A673 (cell line): ENCODE measurements around the gene COL11A2. TPM values are rescaled to one million over a fixed set of nuclear protein-coding genes. Genes with fewer than 3 reads are reported as not detected.

ENCODE experiments used
- BruUV-seq: library from RNA; stranded (reverse); fragments of 400-500 nt; replicated peaks from 2 replicates; lab custom pipeline; 2021; lab: Mats Ljungman, UMichigan
- CTCF ChIA-PET: fragments of 300-600 bp; sonication (Branson Sonifier 250); formaldehyde crosslinking; loops from one replicate; lab custom pipeline; 2022; ENCODE audit warnings: antibody characterized with exemption; lab: Charles Lee
- POLR2A ChIA-PET: fragments of 300-600 bp; sonication (Branson Sonifier 250); formaldehyde crosslinking; loops from one replicate; lab custom pipeline; 2022; ENCODE audit warnings: antibody characterized with exemption; ENCODE audit not compliant: low non-redundant PET; lab: Charles Lee
- DNase-seq: peaks from one replicate; pipeline ENCODE4 v3.0.0-alpha.2; 2015; ENCODE audit warnings: low spot score
- H3K27ac ChIP-seq: fragments of 200-600 bp; sonication (generic); 2 replicates; pipeline ENCODE4 v1.5.1; 2016; ENCODE audit warnings: mixed run types, low read depth, mild to moderate bottlenecking, mixed read lengths, antibody characterized with exemption, low read length; ENCODE audit not compliant: poor library complexity, severe bottlenecking
- H3K27me3 ChIP-seq: fragments of 200-600 bp; sonication (generic); replicated peaks from 2 replicates; pipeline ENCODE4 v1.6.1; 2017; ENCODE audit warnings: mixed run types, low read depth, mild to moderate bottlenecking, mixed read lengths, antibody characterized with exemption, low read length; ENCODE audit not compliant: insufficient read depth, poor library complexity
- H3K36me3 ChIP-seq: fragments of 200-600 bp; sonication (generic); 2 replicates; pipeline ENCODE4 v1.6.1; 2016; ENCODE audit warnings: mixed run types, mild to moderate bottlenecking, mixed read lengths, antibody characterized with exemption, low read length; ENCODE audit not compliant: insufficient read depth, poor library complexity, severe bottlenecking
- H3K4me1 ChIP-seq: fragments of 200-600 bp; sonication (generic); 2 replicates; pipeline ENCODE4 v1.6.1; 2017; ENCODE audit warnings: mixed run types, mild to moderate bottlenecking, mixed read lengths, antibody characterized with exemption, low read length; ENCODE audit not compliant: insufficient read depth, poor library complexity, severe bottlenecking
- H3K4me3 ChIP-seq: fragments of 200-600 bp; sonication (generic); 2 replicates; pipeline ENCODE4 v1.5.1; 2016; ENCODE audit warnings: low read depth, mixed run types, mild to moderate bottlenecking, mixed read lengths, low read length; ENCODE audit not compliant: poor library complexity, severe bottlenecking
- H3K9me3 ChIP-seq: fragments of 200-600 bp; sonication (generic); 2 replicates; pipeline ENCODE4 v1.6.1; 2016; ENCODE audit warnings: mixed run types, low read depth, mild to moderate bottlenecking, mixed read lengths, antibody characterized with exemption, low read length; ENCODE audit not compliant: poor library complexity, severe bottlenecking
- CTCF ChIP-seq: fragments of 300-800, 200-600 bp; sonication (generic); conservative IDR thresholded peaks from 2 replicates; pipeline ENCODE4 v1.5.1; 2017; ENCODE audit warnings: low read depth, mild to moderate bottlenecking, antibody characterized with exemption, low read length, moderate library complexity, mixed read lengths
- EZH2 ChIP-seq: fragments of 200-600 bp; sonication (generic); IDR thresholded peaks from 2 replicates; pipeline ENCODE4 v1.6.1; 2017; ENCODE audit warnings: borderline replicate concordance, low read depth, mild to moderate bottlenecking, mixed read lengths, antibody characterized with exemption, low read length; ENCODE audit not compliant: poor library complexity, severe bottlenecking
- intact Hi-C: fragments of 100-400 bp; cut with micrococcal nuclease; formaldehyde crosslinking; loops from one replicate; pipeline ENCODE4 v1.10.0; 2022; ENCODE audit not compliant: unreplicated experiment
- total RNA-seq: library from RNA; stranded (reverse); gene quantifications from 2 replicates; pipeline ENCODE4 v1.2.3, GENCODE V29; 2021

Gene COL11A2
- total RNA-seq, 1 experiment from 2014 or later, result 1.6 TPM

DNA sequence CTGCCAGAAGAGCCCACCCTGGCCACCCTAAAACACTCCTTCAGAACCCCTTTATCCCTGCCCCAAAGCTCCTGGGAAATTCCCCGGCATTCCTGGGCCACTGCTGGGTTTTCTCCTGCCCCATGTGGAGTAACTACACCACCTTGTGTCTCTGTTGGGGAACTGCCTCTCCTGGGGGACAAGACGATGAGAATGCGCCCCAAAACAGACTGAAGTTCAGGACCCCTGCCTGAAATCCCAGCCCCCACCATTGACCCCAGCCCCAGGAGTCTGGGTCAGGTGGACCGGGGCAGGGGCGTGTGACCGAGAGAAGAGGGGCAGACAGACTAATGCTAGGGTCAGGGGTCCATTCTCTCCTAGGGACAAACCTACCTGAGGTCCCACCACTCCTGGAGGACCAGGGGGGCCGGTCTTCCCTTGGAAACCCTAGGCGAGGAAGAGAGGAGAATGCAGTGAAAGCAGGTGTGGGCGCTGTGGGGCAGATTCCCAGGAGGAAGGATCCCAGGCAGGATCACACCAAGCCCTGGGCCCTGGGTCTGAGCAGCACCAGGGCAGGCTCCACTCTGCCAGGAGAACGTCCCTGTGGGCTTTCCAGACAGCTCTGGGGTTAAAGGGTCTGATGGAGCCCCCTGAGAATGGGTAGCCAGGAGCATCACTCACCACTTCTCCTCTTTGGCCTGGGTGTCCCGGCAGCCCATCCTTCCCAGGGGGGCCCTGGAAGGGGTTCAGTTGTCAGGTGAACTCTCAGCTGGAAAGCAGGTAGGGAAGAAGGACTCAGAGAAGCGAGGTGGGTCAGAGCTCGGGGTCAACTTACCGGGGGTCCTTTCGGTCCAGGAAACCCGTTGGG is 19.4 kb downstream of the COL11A2 start:
- DNase-seq, result peak; percentile 37
- no TSS peak for BruUV-seq

DNA sequence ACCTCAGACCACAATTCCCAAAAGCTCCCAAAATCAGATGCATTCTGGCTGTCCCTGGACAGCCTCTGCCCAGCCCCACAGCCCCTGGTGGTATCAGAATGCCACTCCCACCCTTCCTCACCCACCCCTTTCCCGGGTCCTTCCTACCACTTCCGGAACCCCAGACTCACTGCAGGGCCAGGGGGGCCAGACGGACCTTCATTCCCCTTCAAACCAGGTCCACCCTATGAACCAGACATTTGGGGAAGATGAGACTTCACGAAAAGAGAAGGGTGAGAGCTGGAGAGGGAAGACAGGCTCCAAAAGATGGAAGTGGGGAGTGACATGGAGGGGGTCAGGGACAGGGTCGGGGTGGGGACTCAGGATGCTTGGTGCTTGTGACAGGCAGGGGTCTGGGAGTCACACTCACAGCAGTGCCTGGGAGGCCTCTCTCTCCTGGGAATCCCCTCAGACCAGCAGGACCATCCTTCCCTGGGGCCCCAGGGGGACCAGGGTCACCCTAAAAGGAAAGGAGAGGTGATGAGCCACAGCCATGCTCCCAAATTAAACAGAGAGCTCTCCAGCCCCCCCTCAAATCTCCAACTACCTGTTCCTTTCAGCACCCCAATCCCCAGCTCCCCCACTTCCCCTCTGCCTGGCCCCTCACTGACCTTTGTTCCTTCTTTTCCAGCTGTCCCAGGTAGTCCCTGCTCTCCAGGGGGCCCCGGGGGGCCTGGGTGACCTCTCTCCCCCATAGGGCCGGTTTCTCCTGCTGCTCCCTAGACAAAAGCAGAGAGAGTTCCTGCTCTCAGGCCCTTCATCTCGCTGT is 20.2 kb downstream of the COL11A2 start:
- DNase-seq, result no peak
- Histone ChIP-seq H3K4me1 (no peaks in the 10 kb centered on the region), H3K27me3 (no peaks in the 10 kb centered on the region), H3K9me3 (no peaks in the 10 kb centered on the region), H3K36me3 (no peaks in the 10 kb centered on the region), H3K4me3 (no peak overlapping the region), H3K27ac (no peak overlapping the region)
- CTCF ChIA-PET, result interaction anchor here (1.2 kb wide), 1 partner anchor 11 kb away, joined by 13 read pairs; no protein-coding TSS in a partner anchor
- BruUV-seq, result no TSS peak
- TF ChIP-seq CTCF, result no peak
- no peak for TF ChIP-seq EZH2
- POLR2A ChIA-PET, result no interaction called here
- intact Hi-C loops, result no loop called here

More for the DNA sequence above, 19.4 kb downstream of the COL11A2 start:
- CTCF ChIA-PET, result interaction anchor here (1.2 kb wide), 2 partner anchors 12 to 240 kb away, joined by 3 to 13 read pairs; no protein-coding TSS in a partner anchor
- Histone ChIP-seq H3K9me3 (no peaks in the 10 kb centered on the region), H3K4me3 (no peak overlapping the region), H3K36me3 (no peaks in the 10 kb centered on the region), H3K27ac (no peak overlapping the region), H3K27me3 (no peaks in the 10 kb centered on the region), H3K4me1 (no peaks in the 10 kb centered on the region)
- intact Hi-C loops, result no loop called here
- POLR2A ChIA-PET, result no interaction called here
- TF ChIP-seq EZH2 (no peak), CTCF (peak; percentile 59)

GRCh38 chr6:33171016-33171879 is 21.0 kb downstream of the COL11A2 start:
- intact Hi-C loops, result no loop called here
- Histone ChIP-seq H3K27me3 (no peaks in the 10 kb centered on the region), H3K27ac (no peak overlapping the region), H3K9me3 (no peaks in the 10 kb centered on the region), H3K36me3 (no peaks in the 10 kb centered on the region), H3K4me3 (no peak overlapping the region), H3K4me1 (no peaks in the 10 kb centered on the region)
- BruUV-seq, result no TSS peak
- POLR2A ChIA-PET, result no interaction called here
- CTCF ChIA-PET, result no interaction called here
- DNase-seq, result no peak
- no peak for TF ChIP-seq CTCF
- TF ChIP-seq EZH2, result no peak
